Panc1 (cell line): ENCODE measurements around the gene ACTL7A. TPM values are rescaled to one million over a fixed set of nuclear protein-coding genes. Genes with fewer than 3 reads are reported as not detected.

ENCODE experiments used
- ATAC-seq: fragments of 200-7000 bp; cut with Tn5 transposase; 2 replicates; pipeline ENCODE4 v1.9.1; 2020; ENCODE audit warnings: mild to moderate bottlenecking, moderate library complexity
- BruUV-seq: library from RNA; stranded (reverse); fragments of 400-500 nt; replicated peaks from 2 replicates; lab custom pipeline; 2021; lab: Mats Ljungman, UMichigan
- CTCF ChIA-PET: fragments of 300-600 bp; sonication (Branson Sonifier 250); formaldehyde crosslinking; loops from one replicate; lab custom pipeline; 2022; ENCODE audit warnings: antibody characterized with exemption; lab: Charles Lee
- POLR2A ChIA-PET: fragments of 300-600 bp; sonication (Branson Sonifier 250); formaldehyde crosslinking; loops from one replicate; lab custom pipeline; 2022; ENCODE audit warnings: antibody characterized with exemption; lab: Charles Lee
- DNase-seq: peaks from one replicate; pipeline ENCODE4 v3.0.0-alpha.2; 2010; ENCODE audit warnings: low read depth, low spot score
- H3K27ac ChIP-seq: 2 replicates; pipeline ENCODE4 v1.5.1; 2011; ENCODE audit warnings: mild to moderate bottlenecking, low read length, inconsistent platforms
- H3K27me3 ChIP-seq: fragments of 200-500 bp; sonication (Bioruptor generic); 2 replicates; pipeline ENCODE4 v1.6.0; 2014; ENCODE audit warnings: low read length, inconsistent platforms; ENCODE audit not compliant: control insufficient read depth, insufficient read depth
- H3K36me3 ChIP-seq: fragments of 200-500 bp; sonication (Bioruptor generic); 2 replicates; pipeline ENCODE4 v1.5.1; 2014; ENCODE audit warnings: inconsistent platforms, mild to moderate bottlenecking, low read length, moderate library complexity; ENCODE audit not compliant: control insufficient read depth, insufficient read depth
- H3K4me1 ChIP-seq: 2 replicates; pipeline ENCODE4 v1.5.1; 2011; ENCODE audit warnings: inconsistent platforms, mild to moderate bottlenecking, low read length, moderate library complexity; ENCODE audit not compliant: control insufficient read depth, insufficient read depth
- H3K4me3 ChIP-seq, 2 experiments: 2 replicates each; pipeline ENCODE4 v1.5.1; 2011 to 2012; ENCODE audit warnings: low read depth in 2 of 2, low read length in 2 of 2, mild to moderate bottlenecking in 2 of 2, inconsistent platforms in 1 of 2, moderate library complexity in 1 of 2
- H3K9me3 ChIP-seq: fragments of 200-500 bp; sonication (Bioruptor generic); 2 replicates; pipeline ENCODE4 v1.5.1; 2014; ENCODE audit warnings: low read depth, mild to moderate bottlenecking, inconsistent platforms, low read length, moderate library complexity; ENCODE audit not compliant: control insufficient read depth, insufficient read depth
- POLR2AphosphoS5 ChIP-seq: IDR thresholded peaks from 2 replicates; pipeline ENCODE4 v1.6.1; 2012; ENCODE audit warnings: mild to moderate bottlenecking, low read depth, low read length, moderate library complexity
- REST ChIP-seq, 2 experiments: IDR thresholded peaks; 2 replicates each; pipeline ENCODE4 v1.6.1; 2011 to 2012; ENCODE audit warnings: low read depth in 2 of 2, control low read depth in 1 of 2, low read length in 1 of 2, mild to moderate bottlenecking in 1 of 2, moderate library complexity in 1 of 2; ENCODE audit not compliant: insufficient read depth in 1 of 2
- SIN3A ChIP-seq: IDR thresholded peaks from 2 replicates; pipeline ENCODE4 v1.6.1; 2012; ENCODE audit warnings: low read depth, mild to moderate bottlenecking, low read length, moderate library complexity, borderline replicate concordance; ENCODE audit not compliant: insufficient read depth
- TCF7L2 ChIP-seq: IDR thresholded peaks from 2 replicates; pipeline ENCODE4 v1.6.1; 2011; ENCODE audit warnings: mild to moderate bottlenecking, low read depth, low read length, inconsistent platforms
- in situ Hi-C: cut with HindIII; loops from 2 replicates; pipeline ENCODE4 v1.10.0; 2016; ENCODE audit warnings: low sequenced_read_pairs, low pct_unique_long_range_greater_than_20kb
- intact Hi-C: fragments of 100-400 bp; cut with micrococcal nuclease; formaldehyde crosslinking; loops from one replicate; pipeline ENCODE4 v1.10.0; 2022; ENCODE audit not compliant: unreplicated experiment
- total RNA-seq: library from RNA; stranded (reverse); gene quantifications from one replicate; pipeline ENCODE4 v1.2.1, GENCODE V29; 2021; ENCODE audit not compliant: unreplicated experiment
- TF ChIP-seq, protein P1 (sequence below): fragments of 450-650 bp; IDR thresholded peaks from 2 replicates; pipeline ENCODE4 v1.5.1; 2017; ENCODE audit warnings: mild to moderate bottlenecking

The ACTL7A gene
- total RNA-seq, 1 experiment from 2014 or later, result not detected

GRCh38 chr9:108844391-108844790, 17.7 kb upstream of the ACTL7A start:
- CTCF ChIA-PET, result no interaction called here
- ATAC-seq (no peak), DNase-seq (no peak)
- Histone ChIP-seq H3K36me3 (no peaks in the 10 kb centered on the region), H3K4me1 (no peaks in the 10 kb centered on the region), H3K9me3 (no peaks in the 10 kb centered on the region), H3K27ac (no peak overlapping the region), H3K4me3 (no peak overlapping the region), H3K27me3 (no peaks in the 10 kb centered on the region)
- no TSS peak for BruUV-seq
- no peak for TF ChIP-seq SIN3A
- in situ Hi-C loops (no loop called here), intact Hi-C loops (no loop called here)
- POLR2A ChIA-PET, result no interaction called here

DNA sequence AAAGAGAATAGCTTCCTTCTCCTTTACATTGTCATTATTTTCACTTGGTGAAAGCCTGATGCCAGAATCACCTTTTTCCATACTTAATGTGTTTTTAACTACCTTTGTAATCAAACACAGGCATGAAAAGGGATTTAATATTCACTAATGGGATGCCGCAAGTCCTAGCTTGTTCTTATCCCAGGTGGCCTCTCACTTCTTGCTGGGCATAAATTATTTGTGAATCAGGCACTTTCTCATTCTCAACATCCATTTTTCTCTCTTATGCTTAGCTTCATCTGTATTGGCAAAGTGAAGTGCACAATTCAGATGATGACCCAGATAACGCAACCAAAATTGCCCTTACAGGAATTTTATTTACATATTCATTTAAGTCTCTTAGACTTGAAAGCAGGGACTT, 17.2 kb upstream of the ACTL7A start:
- POLR2A ChIA-PET, result no interaction called here
- no peaks in the 10 kb centered on the region for H3K4me1 ChIP-seq
- DNase-seq (no peak), ATAC-seq (no peak)
- H3K27ac ChIP-seq, result no peak overlapping the region
- CTCF ChIA-PET, result no interaction called here
- no peaks in the 10 kb centered on the region for H3K27me3 ChIP-seq
- intact Hi-C loops, result no loop called here
- TF ChIP-seq POLR2AphosphoS5 (no peak), REST (IDR thresholded peaks at IDR 0.05; ENCODE audit: insufficient read depth in 1 of 2, low read depth in 2 of 2, low read length in 1 of 2) (no peak), TCF7L2 (no peak), SIN3A (no peak)
- TF ChIP-seq, protein P1, sequence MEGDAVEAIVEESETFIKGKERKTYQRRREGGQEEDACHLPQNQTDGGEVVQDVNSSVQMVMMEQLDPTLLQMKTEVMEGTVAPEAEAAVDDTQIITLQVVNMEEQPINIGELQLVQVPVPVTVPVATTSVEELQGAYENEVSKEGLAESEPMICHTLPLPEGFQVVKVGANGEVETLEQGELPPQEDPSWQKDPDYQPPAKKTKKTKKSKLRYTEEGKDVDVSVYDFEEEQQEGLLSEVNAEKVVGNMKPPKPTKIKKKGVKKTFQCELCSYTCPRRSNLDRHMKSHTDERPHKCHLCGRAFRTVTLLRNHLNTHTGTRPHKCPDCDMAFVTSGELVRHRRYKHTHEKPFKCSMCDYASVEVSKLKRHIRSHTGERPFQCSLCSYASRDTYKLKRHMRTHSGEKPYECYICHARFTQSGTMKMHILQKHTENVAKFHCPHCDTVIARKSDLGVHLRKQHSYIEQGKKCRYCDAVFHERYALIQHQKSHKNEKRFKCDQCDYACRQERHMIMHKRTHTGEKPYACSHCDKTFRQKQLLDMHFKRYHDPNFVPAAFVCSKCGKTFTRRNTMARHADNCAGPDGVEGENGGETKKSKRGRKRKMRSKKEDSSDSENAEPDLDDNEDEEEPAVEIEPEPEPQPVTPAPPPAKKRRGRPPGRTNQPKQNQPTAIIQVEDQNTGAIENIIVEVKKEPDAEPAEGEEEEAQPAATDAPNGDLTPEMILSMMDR, result no peak
- no peaks in the 10 kb centered on the region for H3K9me3 ChIP-seq
- in situ Hi-C loops, result no loop called here
- BruUV-seq, result no TSS peak
- no peaks in the 10 kb centered on the region for H3K36me3 ChIP-seq
- no peak overlapping the region for H3K4me3 ChIP-seq

- Histone ChIP-seq H3K9me3 (no peaks in the 10 kb centered on the region), H3K36me3 (no peaks in the 10 kb centered on the region), H3K4me3 (no peak overlapping the region), H3K27me3 (no peaks in the 10 kb centered on the region), H3K27ac (no peak overlapping the region), H3K4me1 (no peaks in the 10 kb centered on the region)
- in situ Hi-C loops, result no loop called here
- no TSS peak for BruUV-seq
- TF ChIP-seq, protein P1, result no peak
- no peak for TF ChIP-seq SIN3A
- TF ChIP-seq TCF7L2, result no peak
- no peak for TF ChIP-seq REST (IDR thresholded peaks at IDR 0.05; ENCODE audit: insufficient read depth in 1 of 2, low read depth in 2 of 2, low read length in 1 of 2)
- no peak for TF ChIP-seq POLR2AphosphoS5
- ChIA-PET CTCF (no interaction called here), POLR2A (no interaction called here)
- DNase-seq (no peak), ATAC-seq (no peak)
- intact Hi-C loops, result no loop called here
Measured at GRCh38 chr9:108845507-108845906, 16.6 kb upstream of the ACTL7A start.
